HG03575 (cell line): ENCODE data around the gene PHKB.
A peak's percentile ranks its signal among the peaks of the same experiment; 100 is the strongest.
"Not testable (repeated sequence)": the region's sequence is repeated elsewhere in the genome, so short reads cannot be mapped to it uniquely, and the experiment has no call there.

ENCODE experiments used
- ATAC-seq: cut with Tn5 transposase; IDR thresholded peaks from one replicate; pipeline ENCODE4 v1.9.1; 2021; ENCODE audit not compliant: unreplicated experiment, insufficient number of reproducible peaks, low FRiP score; ENCODE audit errors: extremely low read depth

PHKB gene

DNA sequence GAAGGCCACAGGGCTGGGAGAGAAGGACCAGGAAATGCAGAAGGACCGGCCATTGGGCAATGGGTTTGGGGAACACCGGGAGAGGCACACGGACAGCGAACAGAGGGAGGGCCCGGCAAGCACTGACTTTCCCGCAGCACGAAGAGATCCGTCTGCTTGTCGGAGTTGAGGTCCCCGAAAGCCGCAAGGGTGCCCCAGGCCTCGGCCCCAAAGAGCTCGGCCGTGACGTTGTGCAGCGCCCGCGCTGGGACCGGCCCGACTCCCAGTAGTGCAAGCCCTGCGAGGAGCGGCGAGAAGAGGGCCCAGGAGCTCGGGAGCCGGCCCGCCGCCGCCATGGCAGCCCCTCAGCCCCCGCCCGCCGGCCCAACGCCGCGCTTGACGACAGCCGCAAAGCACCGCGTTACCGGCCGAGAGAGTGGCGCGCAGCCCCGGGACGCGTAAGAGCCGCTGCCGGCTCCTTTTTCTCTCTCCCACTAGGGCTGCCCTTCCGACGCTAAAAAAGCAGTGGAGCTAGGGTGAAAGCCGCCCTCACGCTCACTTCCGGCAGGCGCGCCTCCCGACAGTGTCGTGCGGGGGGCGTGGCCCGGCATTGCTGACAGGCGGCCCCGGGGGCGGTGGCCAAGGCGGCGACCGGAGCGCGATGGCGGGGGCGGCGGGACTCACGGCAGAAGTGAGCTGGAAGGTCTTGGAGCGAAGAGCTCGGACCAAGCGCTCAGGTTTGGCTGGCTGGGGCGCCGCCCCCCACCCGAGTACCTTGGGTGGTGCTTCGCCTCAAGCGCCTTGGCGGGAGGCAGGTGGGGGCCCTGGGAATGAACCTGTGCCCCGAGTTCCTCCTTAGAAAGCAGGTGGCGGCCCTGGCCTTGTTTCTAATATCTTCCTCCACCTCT is at the start of gene PHKB, which contains the start of gene ITFG1:
TSS of gene PHKB (plus strand) at position 621 of the 887 bp plus-strand sequence. CDS start at position 641, 20 bp downstream.
TSS of gene ITFG1 (minus strand) at position 353 of the 887 bp plus-strand sequence. CDS start at position 335, 18 bp downstream.
- peak; percentile 41 for ATAC-seq

DNA sequence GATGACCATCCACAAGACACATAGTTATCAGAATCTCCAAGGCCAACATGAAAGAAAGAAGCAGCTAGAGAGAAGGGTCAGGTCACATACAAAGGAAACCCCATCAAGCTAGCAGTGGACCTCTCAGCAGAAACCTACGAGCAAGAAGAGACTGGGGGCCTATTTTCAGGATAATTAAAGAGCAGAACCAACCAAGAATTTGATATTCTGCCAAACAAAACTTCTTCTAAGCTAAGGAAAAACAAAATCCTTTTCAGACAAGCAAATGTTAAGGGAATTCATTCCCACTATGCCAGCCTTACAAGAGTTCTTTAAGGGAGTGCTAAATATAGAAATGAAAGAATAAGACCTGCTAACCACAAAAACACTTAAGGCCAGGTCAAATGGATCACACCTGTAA is 48.1 kb upstream of the PHKB start:
- no peak for ATAC-seq

DNA sequence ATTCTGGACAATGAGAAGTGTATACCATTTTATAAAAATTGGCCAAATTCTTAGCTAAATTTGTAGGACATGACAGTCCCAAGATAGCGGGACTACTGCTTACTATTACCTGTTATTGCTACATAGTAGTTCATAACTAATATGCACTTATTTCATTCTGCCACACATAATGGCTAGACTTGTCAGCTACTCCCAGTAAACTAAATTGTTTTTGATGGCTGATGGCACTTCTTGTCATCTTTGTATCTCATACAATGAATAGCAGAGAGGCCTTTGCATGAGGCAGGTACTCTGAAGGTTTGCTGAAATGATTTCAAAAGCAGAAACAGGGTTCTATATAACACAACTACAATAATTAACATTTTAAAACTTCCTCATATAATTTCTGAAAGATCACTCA is 44.3 kb upstream of the PHKB start:
- ATAC-seq = no peak

DNA sequence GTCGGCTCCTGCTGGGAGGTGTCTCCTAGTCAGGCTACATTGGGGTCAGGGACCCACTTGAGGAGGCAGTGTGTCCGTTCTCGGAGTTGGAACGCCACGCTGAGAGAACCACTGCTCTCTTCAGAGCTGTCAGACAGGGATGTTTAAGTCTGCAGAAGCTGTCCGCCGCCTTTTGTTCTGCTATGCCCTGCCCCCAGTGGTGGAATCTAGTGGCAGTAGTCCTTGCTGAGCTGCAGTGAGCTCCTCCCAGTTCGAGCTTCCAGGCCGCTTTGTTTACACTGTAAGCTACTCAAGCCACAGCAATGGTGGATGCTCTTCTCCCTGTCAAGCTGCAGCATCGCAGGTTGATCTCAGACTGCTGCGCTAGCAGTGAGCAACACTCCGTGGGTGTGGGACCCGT is 36.3 kb upstream of the PHKB start:
- ATAC-seq = no peak

DNA sequence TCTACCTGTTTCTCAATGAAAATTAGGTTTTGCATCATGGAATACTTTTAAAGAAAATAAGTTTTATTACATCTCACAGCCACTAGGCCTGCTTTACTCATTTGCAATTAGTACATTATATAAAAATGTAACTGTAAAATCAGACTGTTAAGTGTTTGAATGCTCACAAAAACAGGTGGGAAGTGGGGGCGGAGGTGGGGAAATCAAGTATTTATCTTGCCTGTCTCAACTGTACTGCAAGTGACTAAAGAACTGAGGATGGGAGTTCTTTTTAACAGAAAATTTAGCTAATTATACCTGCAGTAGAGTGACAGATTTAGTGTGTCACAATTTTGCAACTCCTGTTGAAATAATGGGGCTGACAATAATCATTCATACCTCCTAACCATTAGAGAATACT is 34.3 kb upstream of the PHKB start:
- no peak for ATAC-seq

DNA sequence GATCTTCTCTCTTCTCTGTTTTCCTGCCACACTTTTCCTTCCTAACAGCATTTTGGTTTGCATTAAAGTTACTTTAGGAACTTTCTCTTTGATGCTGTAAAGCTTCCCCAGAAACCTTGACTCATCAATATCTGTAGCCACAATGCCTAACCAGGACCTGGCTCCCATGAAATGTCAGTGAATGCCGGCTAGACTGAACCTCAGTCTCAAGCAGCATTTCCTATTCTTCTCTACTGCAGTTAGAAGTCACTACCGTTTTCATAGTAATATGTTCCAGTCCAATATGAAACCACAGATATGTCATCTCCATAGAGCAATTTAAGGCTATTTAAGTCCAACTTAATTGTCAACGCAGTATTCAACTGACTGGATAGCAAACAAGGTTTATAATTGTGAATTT is 29.2 kb upstream of the PHKB start:
- ATAC-seq = no peak

DNA sequence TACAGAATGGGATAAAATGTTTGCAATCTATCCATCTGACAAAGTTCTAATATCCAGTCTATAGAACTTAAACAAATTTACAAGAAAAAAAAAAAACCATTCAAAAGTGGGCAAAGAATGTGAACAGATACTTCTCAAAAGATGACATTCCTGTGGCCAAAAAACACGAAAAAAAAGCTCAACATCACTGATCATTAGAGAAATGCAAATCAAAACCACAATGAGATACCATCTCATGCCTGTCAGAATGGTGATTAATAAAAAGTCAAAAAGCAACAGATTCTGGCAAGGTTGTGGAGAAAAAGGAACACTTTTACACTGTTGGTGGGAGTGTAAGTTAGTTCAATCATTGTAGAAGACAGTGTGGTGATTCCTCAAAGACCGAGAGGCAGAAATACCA is 26.9 kb upstream of the PHKB start:
- ATAC-seq = not testable (repeated sequence)

DNA sequence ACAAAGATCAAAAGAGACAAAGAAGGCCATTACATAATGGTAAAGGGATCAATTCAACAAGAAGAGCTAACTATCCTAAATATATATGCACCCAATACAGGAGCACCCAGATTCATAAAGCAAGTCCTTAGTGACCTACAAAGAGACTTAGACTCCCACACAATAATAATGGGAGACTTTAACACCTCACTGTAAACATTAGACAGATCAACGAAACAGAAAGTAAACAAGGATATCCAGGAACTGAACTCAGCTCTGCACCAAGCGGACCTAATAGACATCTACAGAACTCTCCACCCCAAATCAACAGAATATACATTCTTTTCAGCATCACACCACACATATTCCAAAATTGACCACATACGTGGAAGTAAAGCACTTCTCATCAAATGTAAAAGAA is 21.1 kb upstream of the PHKB start:
- ATAC-seq = not testable (repeated sequence)

DNA sequence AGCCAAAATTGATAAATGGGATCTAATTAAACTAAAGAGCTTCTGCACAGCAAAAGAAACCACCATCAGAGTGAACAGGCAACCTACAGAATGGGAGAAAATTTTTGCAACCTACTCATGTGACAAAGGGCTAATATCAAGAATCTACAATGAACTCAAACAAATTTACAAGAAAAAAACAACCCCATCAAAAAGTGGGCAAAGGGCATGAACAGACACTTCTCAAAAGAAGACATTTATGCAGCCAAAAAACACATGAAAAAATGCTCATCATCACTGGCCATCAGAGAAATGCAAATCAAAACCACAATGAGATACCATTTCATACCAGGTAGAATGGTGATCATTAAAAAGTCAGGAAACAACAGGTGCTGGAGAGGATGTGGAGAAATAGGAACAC is 18.2 kb upstream of the PHKB start:
- ATAC-seq = not testable (repeated sequence)

DNA sequence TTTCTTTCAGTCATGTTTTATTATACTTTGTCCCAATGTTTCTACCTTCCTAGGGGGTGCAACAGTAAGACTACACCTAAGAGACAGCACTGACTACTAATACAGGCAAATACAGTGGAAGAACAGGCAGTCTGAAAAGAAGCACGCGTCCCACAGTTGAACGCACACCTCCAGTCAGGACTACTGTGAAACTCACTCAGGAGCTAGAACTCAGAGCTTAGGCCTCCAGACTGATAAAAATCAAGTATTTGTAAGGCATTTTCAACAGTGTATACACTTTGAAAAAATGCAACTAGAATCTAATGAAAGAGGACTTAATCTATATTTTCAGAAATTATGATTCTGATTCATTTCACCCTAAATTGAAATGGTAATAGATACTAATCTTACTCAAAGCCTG is 14.7 kb upstream of the PHKB start:
- no peak for ATAC-seq

DNA sequence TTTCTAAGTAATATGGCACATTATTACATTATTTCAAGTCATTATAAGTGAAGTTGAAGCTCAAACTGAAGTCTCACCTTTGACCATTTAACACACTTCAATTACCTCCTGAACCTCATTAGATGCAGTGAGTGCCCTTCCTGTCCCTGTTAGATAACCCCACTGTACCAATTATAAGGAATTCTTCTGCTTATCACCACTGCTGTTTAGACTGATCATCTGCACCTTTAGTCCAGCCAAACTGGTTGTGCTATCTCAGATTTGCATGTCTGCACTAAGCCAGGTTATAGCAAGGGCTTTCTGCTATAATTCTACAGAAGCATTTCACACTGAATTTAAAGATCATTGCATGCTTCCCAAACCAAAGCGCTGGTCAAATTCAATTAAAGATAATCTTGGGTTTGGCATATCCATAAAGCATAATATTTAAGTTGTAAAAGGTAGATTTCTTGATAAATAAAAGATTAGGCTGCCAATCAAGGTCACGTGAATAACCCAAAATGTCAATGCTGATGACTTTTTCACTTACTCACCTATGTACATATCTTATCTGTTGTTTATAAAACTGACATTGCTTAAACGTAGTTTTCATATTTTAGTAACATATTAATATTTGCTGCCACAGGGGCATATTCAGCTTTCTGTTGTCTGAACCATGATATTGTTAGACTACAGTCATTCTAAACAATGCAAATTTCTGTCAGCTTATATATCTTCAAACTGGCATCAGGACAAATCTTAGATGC is 12.1 kb upstream of the PHKB start:
- no peak for ATAC-seq

DNA sequence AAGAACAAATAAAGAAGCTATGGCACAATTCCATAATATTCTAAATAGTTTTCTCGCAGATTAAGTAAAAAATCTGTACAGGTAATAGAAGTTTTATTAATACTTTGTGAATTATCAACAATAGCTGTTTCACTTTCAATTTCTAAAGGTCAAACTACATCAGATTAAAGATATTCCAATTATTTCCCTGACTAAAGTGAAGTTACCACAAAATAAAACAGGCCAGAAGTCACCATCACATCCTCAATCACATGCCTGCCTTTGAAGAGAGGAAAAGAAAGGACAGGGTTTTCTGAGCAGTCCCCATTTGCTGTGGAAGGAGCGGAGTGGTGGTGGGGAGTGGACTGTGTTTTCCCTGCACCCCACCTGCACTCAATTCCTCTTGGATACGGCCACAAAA is 11.3 kb upstream of the PHKB start:
- no peak for ATAC-seq

DNA sequence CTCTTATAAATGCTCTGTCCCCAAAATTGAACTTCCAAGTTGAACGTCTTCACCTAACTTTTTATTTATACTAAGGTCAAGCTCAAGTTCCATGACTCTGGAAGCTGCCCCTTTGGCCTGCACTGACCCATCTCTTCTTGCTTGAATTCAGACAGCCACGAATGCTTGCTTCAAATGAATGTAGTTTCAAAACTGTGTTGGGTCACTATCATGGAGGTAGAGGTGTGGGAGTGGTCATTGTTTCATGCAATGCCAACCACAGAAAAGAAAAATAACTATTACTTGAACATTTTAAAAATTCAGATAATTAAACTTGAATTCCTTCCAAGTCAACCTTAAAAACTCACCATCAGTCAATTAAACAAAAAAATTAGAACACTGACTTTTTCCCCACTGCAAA is 2.8 kb upstream of the PHKB start:
- ATAC-seq = no peak

DNA sequence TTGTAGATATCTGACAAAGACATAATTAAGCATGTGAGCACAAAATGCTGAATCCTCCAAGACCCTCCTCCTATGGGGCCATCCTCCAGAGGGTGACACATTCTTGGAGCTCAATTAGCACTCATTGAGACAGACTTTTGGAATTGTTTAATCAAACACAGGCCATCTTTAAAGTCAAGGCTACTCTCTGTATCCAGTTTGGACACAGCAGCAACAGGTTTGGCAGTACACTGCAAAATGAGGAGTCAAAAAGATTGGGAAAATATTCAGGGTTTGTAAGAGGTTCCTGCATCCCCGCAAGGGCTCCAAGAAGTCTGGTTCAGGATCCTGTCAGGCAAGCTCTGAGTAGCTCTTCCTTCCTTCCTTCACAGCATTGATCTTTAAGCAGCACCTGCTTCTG is 1.5 kb upstream of the PHKB start:
- no peak for ATAC-seq

DNA sequence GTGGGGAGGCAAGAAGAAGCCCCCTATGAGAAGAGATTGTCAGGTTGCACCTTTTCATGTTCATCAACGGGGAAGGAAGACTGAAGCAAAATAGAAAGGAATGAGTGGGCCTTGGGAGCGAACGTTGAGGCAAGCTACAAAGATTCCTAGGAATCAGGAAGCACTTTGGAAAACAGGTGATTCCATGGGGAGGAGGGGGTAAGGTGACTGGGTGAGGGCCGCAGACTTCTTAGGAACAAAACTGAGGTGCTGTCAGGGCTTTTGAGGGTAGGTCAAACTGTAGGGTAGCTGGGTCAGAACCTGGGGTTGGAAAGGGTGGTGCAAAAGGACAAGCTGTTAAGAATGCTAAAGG is 796 bp upstream of the PHKB start:
- no peak for ATAC-seq

DNA sequence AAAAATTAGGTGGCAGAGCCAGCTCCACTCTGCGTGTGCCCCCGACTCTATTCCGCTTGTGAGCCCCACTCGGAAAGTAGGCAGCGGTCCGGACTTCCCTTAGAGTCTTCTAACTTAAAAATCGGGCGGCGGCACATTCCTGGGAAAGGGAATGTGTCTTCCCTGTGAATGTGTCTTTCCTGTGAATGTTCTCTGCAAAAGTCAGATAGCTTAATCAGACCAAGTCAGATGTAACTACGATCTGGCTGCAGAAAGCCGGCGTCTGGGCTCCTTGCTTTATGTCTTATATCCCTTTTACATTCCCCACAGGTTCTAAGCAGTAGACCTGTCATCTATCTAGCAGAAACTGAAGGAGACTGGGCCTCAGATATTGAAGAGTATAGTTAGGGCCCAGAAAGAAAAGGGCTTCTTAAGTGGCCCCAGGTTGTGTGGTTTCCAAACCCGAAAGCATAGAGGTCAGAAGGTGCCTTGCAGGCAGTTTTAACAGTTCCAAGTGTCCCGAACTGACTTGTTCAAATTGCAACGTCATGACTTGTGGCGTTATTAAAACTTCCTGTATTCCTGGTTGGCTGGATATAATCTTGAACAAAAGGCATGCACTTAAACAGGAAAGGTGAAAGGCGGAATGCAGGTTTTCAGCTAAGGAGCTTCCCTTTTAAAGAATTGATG is 601 bp downstream of the PHKB start:
- ATAC-seq = peak; percentile 4

DNA sequence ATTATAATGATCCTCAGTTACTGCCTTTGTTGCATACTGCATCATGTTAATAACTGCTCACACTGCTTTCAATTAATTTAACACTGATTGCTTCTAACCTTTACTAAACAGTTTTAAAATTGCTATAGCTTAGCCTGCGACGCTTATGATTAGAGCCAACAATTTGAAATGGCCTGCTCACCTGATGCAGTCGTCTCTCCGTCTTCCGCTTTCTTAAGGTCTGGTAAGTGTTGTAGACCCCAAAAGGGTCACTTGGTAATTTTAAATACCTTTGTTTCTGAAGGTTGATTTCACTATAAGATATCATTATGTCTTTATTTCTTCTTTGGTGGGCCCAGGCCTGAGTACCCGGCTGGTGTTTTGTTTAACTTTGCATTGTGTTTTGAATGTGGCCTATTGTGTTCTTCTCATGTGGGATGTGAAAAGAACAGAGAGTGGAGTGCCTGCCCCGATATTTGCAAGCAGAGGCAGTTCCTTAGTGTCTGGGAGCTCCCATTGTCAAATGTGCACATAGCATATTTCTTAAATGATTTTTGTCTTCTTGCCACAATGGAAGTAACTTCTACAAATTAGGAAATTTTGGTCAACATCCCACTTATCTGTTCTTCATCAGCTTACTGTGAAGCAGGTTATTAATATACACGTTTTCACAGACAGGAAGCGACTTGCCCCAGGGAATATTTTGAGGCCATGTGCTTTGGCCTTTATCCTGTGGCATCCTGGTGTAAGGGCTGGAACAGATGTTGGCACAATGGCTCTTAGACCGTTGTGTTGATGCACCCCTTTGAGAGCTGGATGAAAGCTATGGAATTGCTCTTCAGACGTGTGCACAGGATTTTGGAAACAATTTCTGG is 2.9 kb downstream of the PHKB start:
- no peak for ATAC-seq

DNA sequence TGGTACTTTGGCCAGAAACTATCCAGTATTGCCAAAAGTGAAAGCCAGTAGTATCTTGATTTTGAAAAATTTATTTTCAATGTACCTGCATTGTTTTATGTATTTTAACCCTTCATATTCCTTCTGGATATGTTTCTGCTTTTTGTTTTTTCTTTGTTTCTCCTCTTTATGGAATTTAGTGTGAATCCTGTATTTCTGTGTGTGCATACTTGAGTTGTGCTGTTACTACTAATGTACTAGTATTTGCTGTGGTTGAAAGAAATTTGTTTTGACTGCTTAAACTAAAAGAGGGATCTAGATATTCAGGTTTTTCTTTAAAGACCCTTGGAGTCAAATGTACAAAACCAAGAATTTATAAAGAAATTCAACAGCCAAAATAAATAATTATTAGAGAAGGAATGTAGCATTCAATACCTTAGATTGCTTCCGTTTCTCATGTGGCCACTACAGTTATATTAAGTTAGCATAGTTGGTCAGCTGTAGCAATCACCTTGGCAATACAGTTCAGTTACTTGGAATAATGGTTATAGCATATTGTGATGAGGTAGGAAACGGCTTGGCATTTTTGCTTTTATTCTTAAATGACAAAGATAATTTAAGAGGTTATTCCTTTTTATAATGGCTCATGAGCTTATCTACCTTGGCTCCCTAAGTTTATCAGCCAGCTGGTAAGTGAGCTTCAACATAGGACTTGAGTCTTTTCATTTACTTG is 4.9 kb downstream of the PHKB start:
- ATAC-seq = no peak
